ENCODE measurements around the gene RENBP. TPM values are rescaled to one million over a fixed set of nuclear protein-coding genes. Genes with fewer than 3 reads are reported as not detected.
A peak's percentile ranks its signal among the peaks of the same experiment; 100 is the strongest.

Gene RENBP
- total RNA-seq, 1 experiment from 2014 or later: 17.9 TPM

DNA sequence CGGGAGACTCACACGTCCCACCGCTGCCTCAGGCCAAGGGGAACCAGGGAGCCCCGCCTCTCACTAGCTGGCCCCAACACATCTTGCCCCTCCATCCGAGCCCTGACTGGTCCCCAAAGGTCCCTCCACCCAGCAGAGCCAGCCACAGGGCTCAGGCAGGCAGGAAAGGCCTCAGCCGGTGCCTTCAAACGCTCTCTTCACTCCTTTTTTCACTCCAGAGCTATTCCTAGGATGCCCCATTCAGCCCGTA is 16.8 kb downstream of the RENBP start:
- H3K36me3 ChIP-seq (replicated peaks; ENCODE audit: control insufficient read depth, insufficient read depth, low read length): peaks cover 2% of the 10 kb centered on the region
- DNase-seq: no peak
- H3K4me3 ChIP-seq (ENCODE audit: insufficient read depth, low read depth, low read length): peak overlapping the region; percentile 66
- no peaks in the 10 kb centered on the region for H3K27me3 ChIP-seq (ENCODE audit: control insufficient read depth, insufficient read depth, low read length)

GRCh38 chrX:153926858-153927671 is 17.4 kb downstream of the RENBP start:
- H3K4me3 ChIP-seq (ENCODE audit: insufficient read depth, low read depth, low read length): peak overlapping the region; percentile 66
- peaks cover 2% of the 10 kb centered on the region for H3K36me3 ChIP-seq (replicated peaks; ENCODE audit: control insufficient read depth, insufficient read depth, low read length)
- DNase-seq: no peak
- no peaks in the 10 kb centered on the region for H3K27me3 ChIP-seq (ENCODE audit: control insufficient read depth, insufficient read depth, low read length)

- peaks cover 2% of the 10 kb centered on the region for H3K36me3 ChIP-seq (replicated peaks; ENCODE audit: control insufficient read depth, insufficient read depth, low read length)
- DNase-seq: peak; percentile 81
- H3K4me3 ChIP-seq (ENCODE audit: insufficient read depth, low read depth, low read length): peak overlapping the region; percentile 66
- H3K27me3 ChIP-seq (ENCODE audit: control insufficient read depth, insufficient read depth, low read length): no peaks in the 10 kb centered on the region
Measured at GRCh38 chrX:153926552-153926857, 17.9 kb downstream of the RENBP start.

DNA sequence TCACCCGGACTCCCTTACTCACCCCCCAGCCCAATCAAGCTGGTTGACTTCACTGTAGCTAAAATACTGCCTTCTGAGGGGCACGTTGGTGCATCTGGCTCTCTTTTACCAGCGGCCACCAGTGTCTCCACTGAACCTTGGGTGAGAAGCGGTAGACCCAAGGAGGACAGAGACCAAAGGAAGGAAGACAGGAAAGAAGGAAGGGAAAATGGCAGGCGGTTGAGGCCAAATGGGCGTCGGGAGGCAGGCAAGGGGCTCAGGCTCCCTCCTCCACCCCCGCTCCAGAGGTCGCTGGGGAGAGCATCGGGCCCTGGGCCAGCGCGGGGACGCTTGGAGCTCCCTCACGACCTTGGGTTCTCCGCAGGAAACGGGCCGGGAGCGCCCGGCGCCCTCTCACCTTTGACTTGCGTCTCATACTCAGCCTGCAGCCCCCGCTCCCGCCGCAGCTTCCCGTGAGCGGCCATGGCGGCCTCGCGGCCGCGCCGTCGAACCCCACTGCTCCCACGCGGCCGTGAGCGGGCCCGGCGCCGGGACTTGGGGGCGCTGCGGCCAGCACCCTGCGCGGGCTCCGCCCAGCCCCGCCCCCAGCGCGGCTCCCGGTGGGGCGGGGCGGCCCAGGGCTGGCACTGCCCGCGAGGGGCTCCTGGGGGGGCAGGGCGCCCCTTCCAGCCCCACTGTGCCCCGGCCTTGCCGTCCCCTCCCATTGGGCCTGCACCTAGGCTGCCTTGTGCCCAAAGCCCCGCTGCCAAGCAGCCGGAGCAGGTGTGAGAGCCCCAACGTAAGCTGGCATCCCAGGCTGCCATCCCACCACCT is 18.5 kb downstream of the RENBP start, which contains the start of gene ARHGAP4:
Gene ARHGAP4 (minus strand): TSS at position 526 of the 813 bp plus-strand sequence. CDS start 62 bp downstream, at position 464.
- Histone ChIP-seq H3K36me3 (replicated peaks; ENCODE audit: control insufficient read depth, insufficient read depth, low read length) (no peaks in the 10 kb centered on the region; the same call in 1 of the 2 replicates), H3K27me3 (ENCODE audit: control insufficient read depth, insufficient read depth, low read length) (no peaks in the 10 kb centered on the region), H3K4me3 (ENCODE audit: insufficient read depth, low read depth, low read length) (peak within 1 kb of the TSS; percentile 66)
- DNase-seq: peak; percentile 82

- no peaks in the 10 kb centered on the region; the same call in 1 of the 2 replicates for H3K36me3 ChIP-seq (replicated peaks; ENCODE audit: control insufficient read depth, insufficient read depth, low read length)
- peak overlapping the region; percentile 66 for H3K4me3 ChIP-seq (ENCODE audit: insufficient read depth, low read depth, low read length)
- no peak for DNase-seq
- no peaks in the 10 kb centered on the region for H3K27me3 ChIP-seq (ENCODE audit: control insufficient read depth, insufficient read depth, low read length)
Measured at GRCh38 chrX:153925387-153925738, 19.1 kb downstream of the RENBP start.

GRCh38 chrX:153924149-153924861 is 20.1 kb downstream of the RENBP start:
- Histone ChIP-seq H3K27me3 (ENCODE audit: control insufficient read depth, insufficient read depth, low read length) (no peaks in the 10 kb centered on the region), H3K36me3 (replicated peaks; ENCODE audit: control insufficient read depth, insufficient read depth, low read length) (no peaks in the 10 kb centered on the region; the same call in 1 of the 2 replicates), H3K4me3 (ENCODE audit: insufficient read depth, low read depth, low read length) (no peak overlapping the region)
- no peak for DNase-seq

- H3K27me3 ChIP-seq (ENCODE audit: control insufficient read depth, insufficient read depth, low read length): no peaks in the 10 kb centered on the region
- DNase-seq: peak; percentile 78
- no peak overlapping the region for H3K4me3 ChIP-seq (ENCODE audit: insufficient read depth, low read depth, low read length)
- H3K36me3 ChIP-seq (replicated peaks; ENCODE audit: control insufficient read depth, insufficient read depth, low read length): 0 out of 2 replicates have a peak, but pooled peaks cover 1% of the 10 kb centered on the region
Measured at GRCh38 chrX:153922932-153923857, 21.2 kb downstream of the RENBP start.

DNA sequence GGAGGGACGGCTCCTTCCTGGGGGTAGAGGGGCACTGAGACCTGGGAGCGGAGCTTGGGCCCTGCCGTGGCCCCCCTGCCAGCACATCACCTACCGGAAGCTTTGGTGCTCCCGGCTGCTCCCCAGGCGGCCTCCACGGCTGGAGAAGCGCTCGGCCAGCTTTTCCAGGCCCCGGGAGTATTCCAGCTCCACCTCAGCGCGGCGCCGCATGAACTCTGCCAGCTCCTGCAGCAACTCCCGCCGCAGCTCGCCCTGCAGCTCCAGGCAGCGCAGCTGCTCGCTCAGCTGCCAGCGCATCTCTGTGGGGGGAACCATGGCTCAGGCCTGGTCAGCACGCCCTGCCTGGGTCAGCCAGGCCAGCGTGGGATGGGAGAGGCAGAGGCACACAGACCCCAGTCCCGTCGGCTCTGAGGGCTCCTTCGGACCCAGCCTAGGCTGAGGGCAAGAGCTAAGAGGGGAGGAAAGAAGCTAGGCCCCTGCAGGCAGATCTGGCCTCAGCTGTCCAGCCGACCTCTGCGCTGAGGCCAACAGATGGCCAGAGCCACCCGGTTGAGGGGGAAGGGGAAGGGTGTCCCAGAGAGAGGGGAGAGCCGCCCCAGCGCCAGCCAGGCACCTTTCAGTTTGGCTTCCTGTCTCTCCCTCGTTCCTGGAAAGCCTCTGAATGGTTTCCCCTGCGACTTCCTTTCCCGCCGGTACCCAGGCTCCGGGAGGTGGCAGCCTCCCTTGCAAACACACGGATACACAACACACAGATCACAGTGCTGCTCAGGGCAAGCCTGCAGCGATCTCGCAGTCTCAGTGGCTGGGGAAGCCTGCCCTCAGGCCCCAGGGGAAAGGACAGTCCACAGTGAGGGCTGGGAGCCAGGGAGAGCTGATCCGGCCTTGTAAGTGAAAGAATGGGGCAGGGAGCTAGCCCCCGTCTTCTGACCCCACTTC is 22.7 kb downstream of the RENBP start:
- no peaks in the 10 kb centered on the region for H3K27me3 ChIP-seq (ENCODE audit: control insufficient read depth, insufficient read depth, low read length)
- H3K36me3 ChIP-seq (replicated peaks; ENCODE audit: control insufficient read depth, insufficient read depth, low read length): peaks cover 1% of the 10 kb centered on the region; the same call in 1 of the 2 replicates
- DNase-seq: no peak
- H3K4me3 ChIP-seq (ENCODE audit: insufficient read depth, low read depth, low read length): no peak overlapping the region

DNA sequence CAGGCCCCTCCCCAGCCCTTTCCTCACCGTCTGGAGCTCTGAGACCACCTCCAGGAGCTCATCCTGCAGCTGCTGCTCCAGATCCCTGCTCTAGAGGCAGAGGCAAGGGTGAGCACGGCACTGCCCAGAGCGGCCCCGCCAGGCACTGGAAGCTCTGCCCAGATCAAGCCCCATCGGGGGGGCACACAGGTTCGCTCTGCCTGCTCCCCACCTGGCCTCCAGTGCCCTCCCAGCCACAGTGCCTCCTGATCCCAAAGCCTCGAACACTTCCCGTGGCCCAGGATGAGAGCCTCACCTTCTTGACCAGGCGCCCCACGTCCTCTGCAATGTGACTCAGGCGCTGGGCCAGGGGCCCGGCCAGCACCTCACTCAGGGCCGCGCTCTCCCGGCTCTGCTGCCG is 23.4 kb downstream of the RENBP start:
- no peak for DNase-seq
- Histone ChIP-seq H3K27me3 (ENCODE audit: control insufficient read depth, insufficient read depth, low read length) (no peaks in the 10 kb centered on the region), H3K36me3 (replicated peaks; ENCODE audit: control insufficient read depth, insufficient read depth, low read length) (peaks cover 1% of the 10 kb centered on the region; the same call in 1 of the 2 replicates), H3K4me3 (ENCODE audit: insufficient read depth, low read depth, low read length) (no peak overlapping the region)

DNA sequence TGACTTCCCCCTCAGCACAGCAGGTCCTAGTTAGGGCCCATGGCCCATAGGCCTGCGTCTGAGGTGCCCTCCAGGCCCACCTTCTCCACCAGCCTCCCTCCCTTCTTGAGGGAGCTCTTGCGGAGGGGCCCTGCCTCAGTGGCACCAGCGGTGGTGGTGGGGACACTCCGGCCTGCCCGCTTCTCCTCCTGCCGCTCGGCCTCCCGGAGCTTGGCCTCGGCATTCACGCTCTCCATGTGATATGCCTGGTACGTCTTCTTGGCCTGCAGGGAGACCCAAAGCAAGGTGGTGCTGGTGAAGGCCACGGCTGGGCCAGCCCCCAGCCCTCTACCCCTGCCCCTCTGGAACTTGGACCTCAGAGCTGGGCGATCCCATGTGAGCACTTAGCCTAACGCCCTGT is 23.9 kb downstream of the RENBP start:
- no peak for DNase-seq
- no peak overlapping the region for H3K4me3 ChIP-seq (ENCODE audit: insufficient read depth, low read depth, low read length)
- H3K27me3 ChIP-seq (ENCODE audit: control insufficient read depth, insufficient read depth, low read length): no peaks in the 10 kb centered on the region
- H3K36me3 ChIP-seq (replicated peaks; ENCODE audit: control insufficient read depth, insufficient read depth, low read length): peaks cover 1% of the 10 kb centered on the region; the same call in 1 of the 2 replicates

DNA sequence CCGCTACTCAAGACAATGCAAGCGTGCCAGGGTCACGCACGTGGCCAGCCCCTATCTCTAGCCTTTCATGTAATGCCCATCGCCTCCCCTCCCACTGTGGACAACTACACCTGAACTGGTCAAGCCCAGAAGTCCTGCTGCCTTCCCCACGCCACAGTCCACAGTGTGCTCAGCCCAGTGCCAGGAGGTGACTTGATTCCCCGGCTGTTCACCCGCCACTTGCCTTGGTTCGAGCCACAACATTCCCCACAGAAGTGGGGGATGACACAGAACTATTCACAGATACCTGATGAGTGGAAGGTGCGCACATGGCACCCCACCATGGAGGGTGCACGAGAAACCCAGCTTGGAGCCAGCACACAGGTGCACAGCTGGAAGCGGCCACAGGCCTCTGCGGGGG is 25.2 kb downstream of the RENBP start:
- Histone ChIP-seq H3K4me3 (ENCODE audit: insufficient read depth, low read depth, low read length) (no peak overlapping the region), H3K36me3 (replicated peaks; ENCODE audit: control insufficient read depth, insufficient read depth, low read length) (peaks cover 1% of the 10 kb centered on the region; the same call in 1 of the 2 replicates), H3K27me3 (ENCODE audit: control insufficient read depth, insufficient read depth, low read length) (no peaks in the 10 kb centered on the region)
- no peak for DNase-seq

DNA sequence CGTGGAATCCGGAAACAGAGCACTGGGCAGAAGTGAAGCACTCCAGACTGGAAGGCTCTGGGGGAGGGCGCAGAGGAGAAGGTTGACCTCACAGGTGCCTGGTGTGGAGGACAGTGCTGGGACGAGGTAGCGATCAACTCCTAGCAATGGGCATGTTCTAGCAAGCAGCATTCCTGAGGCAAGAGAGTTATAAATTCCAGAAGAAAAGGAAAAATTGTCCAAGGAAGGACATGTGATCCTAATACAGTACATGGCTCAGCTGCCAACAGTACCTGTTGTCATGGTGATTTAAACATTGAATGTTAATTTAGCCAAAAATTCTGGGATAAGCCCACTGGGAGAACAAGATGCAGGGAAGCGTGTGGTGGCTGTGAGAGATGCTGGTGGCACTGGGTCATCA is 26.6 kb downstream of the RENBP start:
- Histone ChIP-seq H3K27me3 (ENCODE audit: control insufficient read depth, insufficient read depth, low read length) (no peaks in the 10 kb centered on the region), H3K4me3 (ENCODE audit: insufficient read depth, low read depth, low read length) (no peak overlapping the region), H3K36me3 (replicated peaks; ENCODE audit: control insufficient read depth, insufficient read depth, low read length) (peaks cover 1% of the 10 kb centered on the region; the same call in 1 of the 2 replicates)
- no peak for DNase-seq

DNA sequence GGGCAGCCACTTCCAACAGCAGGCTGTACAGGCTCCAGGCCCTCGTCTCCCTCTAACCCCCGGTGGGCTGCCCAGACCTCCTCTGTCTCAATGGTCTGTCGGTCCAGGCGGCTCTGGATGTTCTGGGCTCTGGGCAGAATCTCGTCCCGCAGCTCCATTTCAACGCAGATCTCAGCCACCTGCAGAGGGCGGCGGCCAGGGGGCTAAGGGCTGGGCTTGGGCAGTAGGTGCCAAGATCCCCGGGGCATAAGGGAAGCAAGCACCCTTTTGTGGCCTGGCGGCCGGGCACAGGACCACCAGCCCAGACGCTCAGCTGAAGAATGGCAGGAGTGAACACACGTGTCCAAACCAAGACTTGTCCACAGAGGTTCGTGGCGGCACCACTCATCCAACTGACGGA is 30.7 kb downstream of the RENBP start:
- H3K36me3 ChIP-seq (replicated peaks; ENCODE audit: control insufficient read depth, insufficient read depth, low read length): peaks cover 1% of the 10 kb centered on the region; the same call in 1 of the 2 replicates
- H3K4me3 ChIP-seq (ENCODE audit: insufficient read depth, low read depth, low read length): no peak overlapping the region
- no peak for DNase-seq
- H3K27me3 ChIP-seq (ENCODE audit: control insufficient read depth, insufficient read depth, low read length): no peaks in the 10 kb centered on the region

Measured in H7 (cell line).